Keratinocyte (primary cell): Measurements from ENCODE around the gene TKT. TPM values are rescaled to one million over a fixed set of nuclear protein-coding genes. Genes with fewer than 3 reads are reported as not detected.

Source experiments
- DNase-seq: peaks from one replicate; pipeline ENCODE4 v3.0.0-alpha.2; 2011; ENCODE audit warnings: low read depth, missing footprints, low spot score
- FAIRE-seq: peaks from 2 replicates; lab custom pipeline; 2011; peaks lifted over from hg19 to GRCh38; lab: Jason Lieb, UNC
- H2AFZ ChIP-seq: 2 replicates; pipeline ENCODE4 v1.6.0; 2012; ENCODE audit warnings: low read length, control low read depth, inconsistent platforms; ENCODE audit not compliant: control insufficient read depth
- H3K27ac ChIP-seq: 2 replicates; pipeline ENCODE4 v1.5.1; 2011; ENCODE audit warnings: low read length; ENCODE audit not compliant: control insufficient read depth, insufficient read depth
- H3K27me3 ChIP-seq: 3 replicates; pipeline ENCODE4 v1.6.0; 2011; ENCODE audit warnings: low read length; ENCODE audit not compliant: control insufficient read depth, insufficient read depth; ENCODE audit errors: extremely low read depth
- H3K36me3 ChIP-seq, 2 experiments: 2 replicates in 1 of 2; 3 replicates in 1 of 2; pipeline ENCODE4 v1.5.1; 2011; ENCODE audit warnings: low read length in 2 of 2, mild to moderate bottlenecking in 1 of 2; ENCODE audit not compliant: control insufficient read depth in 2 of 2, insufficient read depth in 2 of 2; ENCODE audit errors: extremely low read depth in 1 of 2
- H3K4me1 ChIP-seq: 3 replicates; pipeline ENCODE4 v1.5.1; 2011; ENCODE audit warnings: low read length; ENCODE audit not compliant: control insufficient read depth, insufficient read depth; ENCODE audit errors: extremely low read depth
- H3K4me2 ChIP-seq: 3 replicates; pipeline ENCODE4 v1.6.0; 2011; ENCODE audit warnings: low read depth, low read length; ENCODE audit not compliant: control insufficient read depth, insufficient read depth; ENCODE audit errors: extremely low read depth
- H3K4me3 ChIP-seq, 3 experiments: fragments of 200-600 bp in 1 of 3; sonication (generic) in 1 of 3; 2 replicates in 2 of 3; 3 replicates in 1 of 3; pipeline ENCODE4 v1.5.1; 2011 to 2016; ENCODE audit warnings: low read length in 3 of 3, mild to moderate bottlenecking in 3 of 3, control low read depth in 2 of 3, inconsistent platforms in 1 of 3, low read depth in 1 of 3, mixed read lengths in 1 of 3, mixed run types in 1 of 3, moderate library complexity in 1 of 3; ENCODE audit not compliant: control insufficient read depth in 2 of 3, insufficient read depth in 2 of 3; ENCODE audit errors: extremely low read depth in 1 of 3
- H3K79me2 ChIP-seq: 2 replicates; pipeline ENCODE4 v1.6.0; 2012; ENCODE audit warnings: low read length; ENCODE audit not compliant: control insufficient read depth, insufficient read depth
- H3K9ac ChIP-seq: 3 replicates; pipeline ENCODE4 v1.6.0; 2011; ENCODE audit warnings: low read length; ENCODE audit not compliant: control insufficient read depth, insufficient read depth; ENCODE audit errors: extremely low read depth
- H3K9me1 ChIP-seq: 3 replicates; pipeline ENCODE4 v1.6.0; 2011; ENCODE audit warnings: low read length; ENCODE audit not compliant: control insufficient read depth, insufficient read depth; ENCODE audit errors: extremely low read depth
- H3K9me3 ChIP-seq: 2 replicates; pipeline ENCODE4 v1.5.1; 2012; ENCODE audit warnings: low read depth, low read length; ENCODE audit not compliant: control insufficient read depth
- H4K20me1 ChIP-seq: 3 replicates; pipeline ENCODE4 v1.6.0; 2011; ENCODE audit warnings: low read length; ENCODE audit not compliant: control insufficient read depth, insufficient read depth; ENCODE audit errors: extremely low read depth
- EZH2 ChIP-seq: IDR thresholded peaks from one replicate; pipeline ENCODE4 v1.6.1; 2012; ENCODE audit warnings: inconsistent platforms, mild to moderate bottlenecking, low read length, moderate library complexity
- dilution Hi-C: fragments of 300-500 bp; cut with MboI; formaldehyde crosslinking; loops from one replicate; pipeline ENCODE4 v1.7.0; 2020; ENCODE audit warnings: low sequenced_read_pairs; ENCODE audit not compliant: extremely low pct_ligation_motif_present
- polyA plus RNA-seq, 5 experiments: library from polyadenylated mRNA; depleted of rRNA in 3 of 5; stranded (reverse) in 3 of 5; stranded (forward) in 1 of 5; unstranded in 1 of 5; fragments of >200 nt; gene quantifications; 1 replicate in 1 of 5; 2 replicates in 3 of 5; 3 replicates in 1 of 5; pipeline versions ENCODE4 v1.2.1 to v1.2.3, GENCODE V29; 2011 to 2012; ENCODE audit warnings: missing spikeins in 2 of 5, low read depth in 1 of 5, low replicate concordance in 1 of 5
- TF ChIP-seq, protein P1 (sequence below), 3 experiments: IDR thresholded peaks in 1 of 3; conservative IDR thresholded peaks in 1 of 3; optimal IDR thresholded peaks in 1 of 3; 2 replicates in 2 of 3; 3 replicates in 1 of 3; pipeline versions ENCODE3 to v1.5.1; 2011; ENCODE audit warnings: low read length in 3 of 3, mild to moderate bottlenecking in 3 of 3, moderate library complexity in 2 of 3, control low read depth in 1 of 3, inconsistent platforms in 1 of 3; ENCODE audit not compliant: insufficient read depth in 2 of 3; ENCODE audit errors: extremely low read depth in 1 of 3

Gene TKT
- polyA plus RNA-seq, 1 donor (not counting 4 experiments of a cell fraction or from before 2014, with no cell fraction given), result 266 TPM

- no peak overlapping the region for H3K4me3 ChIP-seq
- no peaks in the 10 kb centered on the region for H3K9me3 ChIP-seq
- H3K4me1 ChIP-seq, result peaks cover 22% of the 10 kb centered on the region
- no peak overlapping the region for H3K4me2 ChIP-seq
- no peak overlapping the region for H3K9ac ChIP-seq
- peaks cover 41% of the 10 kb centered on the region for H3K79me2 ChIP-seq
- H3K27ac ChIP-seq, result no peak overlapping the region
- dilution Hi-C loops, result no loop called here
- peaks cover 30% of the 10 kb centered on the region for H4K20me1 ChIP-seq
- no peak overlapping the region for H2AFZ ChIP-seq
- peaks cover 2% of the 10 kb centered on the region for H3K9me1 ChIP-seq
- no peaks in the 10 kb centered on the region for H3K27me3 ChIP-seq
- no peak for FAIRE-seq
- no peak for DNase-seq
- TF ChIP-seq, protein P1, sequence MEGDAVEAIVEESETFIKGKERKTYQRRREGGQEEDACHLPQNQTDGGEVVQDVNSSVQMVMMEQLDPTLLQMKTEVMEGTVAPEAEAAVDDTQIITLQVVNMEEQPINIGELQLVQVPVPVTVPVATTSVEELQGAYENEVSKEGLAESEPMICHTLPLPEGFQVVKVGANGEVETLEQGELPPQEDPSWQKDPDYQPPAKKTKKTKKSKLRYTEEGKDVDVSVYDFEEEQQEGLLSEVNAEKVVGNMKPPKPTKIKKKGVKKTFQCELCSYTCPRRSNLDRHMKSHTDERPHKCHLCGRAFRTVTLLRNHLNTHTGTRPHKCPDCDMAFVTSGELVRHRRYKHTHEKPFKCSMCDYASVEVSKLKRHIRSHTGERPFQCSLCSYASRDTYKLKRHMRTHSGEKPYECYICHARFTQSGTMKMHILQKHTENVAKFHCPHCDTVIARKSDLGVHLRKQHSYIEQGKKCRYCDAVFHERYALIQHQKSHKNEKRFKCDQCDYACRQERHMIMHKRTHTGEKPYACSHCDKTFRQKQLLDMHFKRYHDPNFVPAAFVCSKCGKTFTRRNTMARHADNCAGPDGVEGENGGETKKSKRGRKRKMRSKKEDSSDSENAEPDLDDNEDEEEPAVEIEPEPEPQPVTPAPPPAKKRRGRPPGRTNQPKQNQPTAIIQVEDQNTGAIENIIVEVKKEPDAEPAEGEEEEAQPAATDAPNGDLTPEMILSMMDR (optimal IDR thresholded peaks at IDR 0.05 in 1 of 3, IDR thresholded peaks at IDR 0.05 in 1 of 3, conservative IDR thresholded peaks at IDR 0.05 in 1 of 3; ENCODE audit: extremely low read depth in 1 of 3, insufficient read depth in 2 of 3, low read length in 3 of 3), result no peak
- no peak for TF ChIP-seq EZH2
- H3K36me3 ChIP-seq, result peaks cover 8 to 9% of the 10 kb centered on the region in 2 experiments
These were observed 858 bp upstream of the TKT start for GRCh38 chr3:53256704-53257055.

GRCh38 chr3:53255423-53255774 is 423 bp downstream of the TKT start:
- Histone ChIP-seq H2AFZ (no peak overlapping the region), H3K9me3 (no peaks in the 10 kb centered on the region), H3K27me3 (no peaks in the 10 kb centered on the region), H3K9me1 (peaks cover 2% of the 10 kb centered on the region), H4K20me1 (peaks cover 39% of the 10 kb centered on the region), H3K27ac (peak overlapping the region; percentile 72), H3K9ac (peak overlapping the region; percentile 81), H3K4me3 (peak overlapping the region; percentile 79 to 95 (median 89)), H3K36me3 (peaks cover 13 to 14% of the 10 kb centered on the region in 2 experiments), H3K4me1 (peaks cover 18% of the 10 kb centered on the region), H3K79me2 (peaks cover 54% of the 10 kb centered on the region), H3K4me2 (peak overlapping the region; percentile 93)
- FAIRE-seq, result no peak
- dilution Hi-C loops, result no loop called here
- DNase-seq, result no peak
- TF ChIP-seq, protein P1 (optimal IDR thresholded peaks at IDR 0.05 in 1 of 3, IDR thresholded peaks at IDR 0.05 in 1 of 3, conservative IDR thresholded peaks at IDR 0.05 in 1 of 3; ENCODE audit: extremely low read depth in 1 of 3, insufficient read depth in 2 of 3, low read length in 3 of 3), result no peak
- no peak for TF ChIP-seq EZH2
